Liver (tissue), 9 donors: ENCODE measurements around the gene SEC14L3. TPM values are rescaled to one million over a fixed set of nuclear protein-coding genes. Genes with fewer than 3 reads are reported as not detected.

Experiments used
- DNase-seq: peaks from one replicate; pipeline ENCODE4 v3.0.0-alpha.2; 2017; ENCODE audit warnings: low spot score
- H3K27ac ChIP-seq, 2 donors: one replicate each; pipeline ENCODE4 v1.7.0; 2013; ENCODE audit warnings: inconsistent platforms in 2 of 2, low read length in 2 of 2, control low read depth in 1 of 2, low read depth in 1 of 2, mild to moderate bottlenecking in 1 of 2
- H3K27me3 ChIP-seq, 4 donors: one replicate each; pipeline versions ENCODE4 v1.6.1 to v1.7.0; 2013; ENCODE audit warnings: low read length in 3 of 4, inconsistent platforms in 1 of 4, mild to moderate bottlenecking in 1 of 4, moderate library complexity in 1 of 4; ENCODE audit not compliant: control insufficient read depth in 4 of 4, insufficient read depth in 4 of 4
- H3K36me3 ChIP-seq, 4 donors: one replicate each; pipeline versions ENCODE4 v1.6.1 to v1.7.0; 2013; ENCODE audit warnings: low read length in 3 of 4, mild to moderate bottlenecking in 3 of 4, low read depth in 1 of 4, moderate library complexity in 1 of 4; ENCODE audit not compliant: control insufficient read depth in 4 of 4, insufficient read depth in 3 of 4
- H3K4me1 ChIP-seq, 4 donors: one replicate each; pipeline versions ENCODE4 v1.6.1 to v1.7.0; 2013; ENCODE audit warnings: low read length in 3 of 4, mild to moderate bottlenecking in 3 of 4, moderate library complexity in 1 of 4; ENCODE audit not compliant: control insufficient read depth in 4 of 4, insufficient read depth in 4 of 4
- H3K4me3 ChIP-seq, 3 donors: one replicate each; pipeline versions ENCODE4 v1.6.1 to v1.7.0; 2013; ENCODE audit warnings: low read length in 3 of 3, control low read depth in 1 of 3, low read depth in 1 of 3, mild to moderate bottlenecking in 1 of 3
- H3K9ac ChIP-seq, 2 donors: one replicate each; pipeline ENCODE4 v1.7.0; 2013; ENCODE audit warnings: low read length in 2 of 2, mild to moderate bottlenecking in 2 of 2, moderate library complexity in 2 of 2, control low read depth in 1 of 2, low read depth in 1 of 2
- H3K9me3 ChIP-seq, 4 donors: one replicate each; pipeline versions ENCODE4 v1.6.1 to v1.7.0; 2013; ENCODE audit warnings: low read length in 3 of 4; ENCODE audit not compliant: control insufficient read depth in 4 of 4
- ATF3 ChIP-seq: IDR thresholded peaks from 2 replicates; pipeline ENCODE4 v1.6.1; 2016; ENCODE audit warnings: antibody characterized with exemption
- EGR1 ChIP-seq, 2 donors: IDR thresholded peaks; 2 replicates each; pipeline ENCODE4 v1.6.1; 2016 to 2018; ENCODE audit warnings: antibody characterized with exemption in 2 of 2, low read depth in 2 of 2
- FOXA1 ChIP-seq: IDR thresholded peaks from 2 replicates; pipeline ENCODE4 v1.6.1; 2016; ENCODE audit warnings: antibody characterized with exemption
- FOXA2 ChIP-seq: IDR thresholded peaks from 2 replicates; pipeline ENCODE4 v1.6.1; 2016; ENCODE audit warnings: antibody characterized with exemption
- GABPA ChIP-seq, 2 donors: IDR thresholded peaks in 1 of 2; conservative IDR thresholded peaks in 1 of 2; 2 replicates each; pipeline ENCODE4 v1.6.1; 2016; ENCODE audit warnings: antibody characterized with exemption in 2 of 2, mild to moderate bottlenecking in 1 of 2, moderate library complexity in 1 of 2
- HNF4A ChIP-seq, 2 donors: conservative IDR thresholded peaks; 2 replicates each; pipeline ENCODE4 v1.6.1; 2016; ENCODE audit warnings: antibody characterized with exemption in 2 of 2, mild to moderate bottlenecking in 2 of 2
- HNF4G ChIP-seq: IDR thresholded peaks from 2 replicates; pipeline ENCODE4 v1.6.1; 2016; ENCODE audit warnings: antibody characterized with exemption
- JUND ChIP-seq, 2 donors: IDR thresholded peaks; 2 replicates each; pipeline ENCODE4 v1.6.1; 2016; ENCODE audit warnings: antibody characterized with exemption in 2 of 2
- MAX ChIP-seq: IDR thresholded peaks from 2 replicates; pipeline ENCODE4 v1.6.1; 2016; ENCODE audit warnings: antibody characterized with exemption
- NR2F2 ChIP-seq: IDR thresholded peaks from 2 replicates; pipeline ENCODE4 v1.6.1; 2016; ENCODE audit warnings: antibody characterized with exemption
- RAD21 ChIP-seq, 2 donors: IDR thresholded peaks; 2 replicates each; pipeline ENCODE4 v1.6.1; 2016; ENCODE audit warnings: antibody characterized with exemption in 2 of 2, mild to moderate bottlenecking in 2 of 2
- RXRA ChIP-seq, 2 donors: IDR thresholded peaks; 2 replicates each; pipeline ENCODE4 v1.6.1; 2017 to 2018; ENCODE audit warnings: antibody characterized with exemption in 2 of 2, mild to moderate bottlenecking in 1 of 2
- SP1 ChIP-seq: IDR thresholded peaks from 2 replicates; pipeline ENCODE4 v1.6.1; 2018; ENCODE audit warnings: antibody characterized with exemption, mild to moderate bottlenecking
- TAF1 ChIP-seq: conservative IDR thresholded peaks from 2 replicates; pipeline ENCODE4 v1.6.1; 2016; ENCODE audit warnings: antibody characterized with exemption, mild to moderate bottlenecking
- YY1 ChIP-seq: IDR thresholded peaks from 2 replicates; pipeline ENCODE4 v1.6.1; 2016; ENCODE audit warnings: antibody characterized with exemption, mild to moderate bottlenecking
- WGBS: extraction: QIAGEN DNeasy Blood & Tissue Kit; methylation state at CpG from one replicate; pipeline ENCODE4 v1.1.7; 2013; 5-methylcytosine and 5-hydroxymethylcytosine counted together
- polyA plus RNA-seq, 2 donors: library from polyadenylated mRNA; stranded (reverse) in 1 of 2; unstranded in 1 of 2; fragments of 200-250 nt in 1 of 2; fragments of >200 nt in 1 of 2; fragmentation: Nextera tagmentation in 1 of 2; extraction: Ambion mirVana in 1 of 2; gene quantifications; one replicate each; pipeline versions ENCODE4 v1.2.1 to v1.2.3, GENCODE V29; 2013 to 2015
- total RNA-seq, 2 donors: library from RNA; depleted of rRNA; stranded (reverse); fragments of >200 nt; gene quantifications; one replicate each; pipeline ENCODE4 v1.2.3, GENCODE V29; 2014
- TF ChIP-seq, protein P1 (sequence below): IDR thresholded peaks from 2 replicates; pipeline ENCODE4 v1.6.1; 2016; ENCODE audit warnings: antibody characterized with exemption
- TF ChIP-seq, protein P2 (sequence below): fragments of 150-350 bp; IDR thresholded peaks from 2 replicates; pipeline ENCODE4 v1.5.1; 2017; ENCODE audit warnings: improper control_type of control experiment, low read depth, low read length; ENCODE audit not compliant: missing input control
- donor health status: healthy.
- donor health status: healthy.
- donor health status: healthy.
- donor health status: healthy.
- donor health status: healthy.

The SEC14L3 gene
- total and polyA plus RNA-seq, 4 donors = 0.32 to 0.33 TPM; not detected in 2

DNA sequence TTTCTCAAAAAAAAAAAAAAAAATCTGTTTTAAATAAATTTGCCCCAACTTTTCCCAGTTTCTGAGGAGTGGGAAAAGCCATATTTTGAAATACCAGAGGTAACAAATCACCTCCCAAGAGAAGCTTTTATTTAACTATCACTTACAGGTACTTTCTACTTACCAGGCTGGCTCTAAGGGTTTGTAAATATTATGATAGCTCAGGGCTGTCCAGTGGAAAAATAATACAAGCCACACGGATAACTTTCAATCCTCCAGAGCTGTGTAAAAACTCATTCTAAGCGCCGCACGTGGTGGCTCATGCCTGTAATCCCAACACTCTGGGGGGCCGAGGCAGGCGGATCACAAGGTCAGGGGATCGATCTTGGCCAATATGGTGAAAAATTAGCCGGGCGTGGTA, 39.3 kb upstream of the SEC14L3 start:
- no peak overlapping the region for H3K4me3 ChIP-seq
- WGBS = 95% methylated on average over 9 of the region's 9 CpGs
- peaks cover 0 to 16% (median 11%) of the 10 kb centered on the region in 4 donors for H3K4me1 ChIP-seq
- no peaks in the 10 kb centered on the region for H3K36me3 ChIP-seq
- no peaks in the 10 kb centered on the region for H3K9me3 ChIP-seq
- H3K9ac ChIP-seq = no peak overlapping the region
- TF ChIP-seq SP1 (no peak), EGR1 (IDR thresholded peaks at IDR 0.05; ENCODE audit: low read depth in 2 of 2) (no peak), YY1 (no peak), TAF1 (no peak), ATF3 (no peak), NR2F2 (no peak), HNF4A (conservative IDR thresholded peaks at IDR 0.05) (no peak), HNF4G (no peak)
- TF ChIP-seq, protein P1, sequence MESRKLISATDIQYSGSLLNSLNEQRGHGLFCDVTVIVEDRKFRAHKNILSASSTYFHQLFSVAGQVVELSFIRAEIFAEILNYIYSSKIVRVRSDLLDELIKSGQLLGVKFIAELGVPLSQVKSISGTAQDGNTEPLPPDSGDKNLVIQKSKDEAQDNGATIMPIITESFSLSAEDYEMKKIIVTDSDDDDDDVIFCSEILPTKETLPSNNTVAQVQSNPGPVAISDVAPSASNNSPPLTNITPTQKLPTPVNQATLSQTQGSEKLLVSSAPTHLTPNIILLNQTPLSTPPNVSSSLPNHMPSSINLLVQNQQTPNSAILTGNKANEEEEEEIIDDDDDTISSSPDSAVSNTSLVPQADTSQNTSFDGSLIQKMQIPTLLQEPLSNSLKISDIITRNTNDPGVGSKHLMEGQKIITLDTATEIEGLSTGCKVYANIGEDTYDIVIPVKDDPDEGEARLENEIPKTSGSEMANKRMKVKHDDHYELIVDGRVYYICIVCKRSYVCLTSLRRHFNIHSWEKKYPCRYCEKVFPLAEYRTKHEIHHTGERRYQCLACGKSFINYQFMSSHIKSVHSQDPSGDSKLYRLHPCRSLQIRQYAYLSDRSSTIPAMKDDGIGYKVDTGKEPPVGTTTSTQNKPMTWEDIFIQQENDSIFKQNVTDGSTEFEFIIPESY = no peak
- TF ChIP-seq, protein P2, sequence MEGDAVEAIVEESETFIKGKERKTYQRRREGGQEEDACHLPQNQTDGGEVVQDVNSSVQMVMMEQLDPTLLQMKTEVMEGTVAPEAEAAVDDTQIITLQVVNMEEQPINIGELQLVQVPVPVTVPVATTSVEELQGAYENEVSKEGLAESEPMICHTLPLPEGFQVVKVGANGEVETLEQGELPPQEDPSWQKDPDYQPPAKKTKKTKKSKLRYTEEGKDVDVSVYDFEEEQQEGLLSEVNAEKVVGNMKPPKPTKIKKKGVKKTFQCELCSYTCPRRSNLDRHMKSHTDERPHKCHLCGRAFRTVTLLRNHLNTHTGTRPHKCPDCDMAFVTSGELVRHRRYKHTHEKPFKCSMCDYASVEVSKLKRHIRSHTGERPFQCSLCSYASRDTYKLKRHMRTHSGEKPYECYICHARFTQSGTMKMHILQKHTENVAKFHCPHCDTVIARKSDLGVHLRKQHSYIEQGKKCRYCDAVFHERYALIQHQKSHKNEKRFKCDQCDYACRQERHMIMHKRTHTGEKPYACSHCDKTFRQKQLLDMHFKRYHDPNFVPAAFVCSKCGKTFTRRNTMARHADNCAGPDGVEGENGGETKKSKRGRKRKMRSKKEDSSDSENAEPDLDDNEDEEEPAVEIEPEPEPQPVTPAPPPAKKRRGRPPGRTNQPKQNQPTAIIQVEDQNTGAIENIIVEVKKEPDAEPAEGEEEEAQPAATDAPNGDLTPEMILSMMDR = no peak
- no peaks in the 10 kb centered on the region for H3K27me3 ChIP-seq
- no peak overlapping the region for H3K27ac ChIP-seq
- no peak for DNase-seq

GRCh38 chr22:30508216-30508615, 36.4 kb upstream of the SEC14L3 start:
- Histone ChIP-seq H3K4me1 (peaks cover 7 to 30% (median 25%) of the 10 kb centered on the region in 4 donors), H3K27me3 (no peaks in the 10 kb centered on the region), H3K4me3 (no peak overlapping the region), H3K9me3 (no peaks in the 10 kb centered on the region), H3K36me3 (no peaks in the 10 kb centered on the region), H3K27ac (no peak overlapping the region), H3K9ac (no peak overlapping the region)
- TF ChIP-seq TAF1 (no peak), RXRA (IDR thresholded peaks at IDR 0.05) (no peak), SP1 (no peak), RAD21 (IDR thresholded peaks at IDR 0.05) (no peak), NR2F2 (no peak), MAX (no peak), FOXA2 (no peak), EGR1 (IDR thresholded peaks at IDR 0.05; ENCODE audit: low read depth in 2 of 2) (no peak), YY1 (no peak), ATF3 (no peak), HNF4A (conservative IDR thresholded peaks at IDR 0.05) (no peak), FOXA1 (no peak), JUND (IDR thresholded peaks at IDR 0.05) (no peak), GABPA (IDR thresholded peaks at IDR 0.05 in 1 of 2, conservative IDR thresholded peaks at IDR 0.05 in 1 of 2) (no peak), HNF4G (no peak)
- TF ChIP-seq, protein P1 = no peak
- TF ChIP-seq, protein P2 = no peak
- WGBS = 75% methylated on average over 5 of the region's 5 CpGs
- no peak for DNase-seq
